GM18499 (cell line): ENCODE data around the gene SLIT2.

Source experiments
- ATAC-seq: cut with Tn5 transposase; IDR thresholded peaks from one replicate; pipeline ENCODE4 v1.9.1; 2021; ENCODE audit warnings: moderate number of reproducible peaks; ENCODE audit not compliant: insufficient read depth, unreplicated experiment

Gene SLIT2

GRCh38 chr4:20262221-20262620 is 10.5 kb downstream of the SLIT2 start:
- ATAC-seq: no peak

GRCh38 chr4:20264688-20265087 is 13.0 kb downstream of the SLIT2 start:
- no peak for ATAC-seq

GRCh38 chr4:20265726-20266125 is 14.0 kb downstream of the SLIT2 start:
- no peak for ATAC-seq

- ATAC-seq: no peak
Measured at GRCh38 chr4:20266215-20267082, 14.7 kb downstream of the SLIT2 start.

- no peak for ATAC-seq
Measured at GRCh38 chr4:20268028-20268427, 16.3 kb downstream of the SLIT2 start.

- ATAC-seq: no peak
Measured at GRCh38 chr4:20269320-20269719, 17.6 kb downstream of the SLIT2 start.

- ATAC-seq: no peak
Measured at GRCh38 chr4:20271950-20272349, 20.2 kb downstream of the SLIT2 start.

- no peak for ATAC-seq
Measured at GRCh38 chr4:20272411-20272872, 20.7 kb downstream of the SLIT2 start.

GRCh38 chr4:20273793-20274192 is 22.1 kb downstream of the SLIT2 start:
- ATAC-seq: no peak

GRCh38 chr4:20276848-20277247 is 25.1 kb downstream of the SLIT2 start:
- ATAC-seq: no peak

GRCh38 chr4:20278195-20278594 is 26.5 kb downstream of the SLIT2 start:
- ATAC-seq: no peak

- no peak for ATAC-seq
Measured at GRCh38 chr4:20279381-20279780, 27.7 kb downstream of the SLIT2 start.

GRCh38 chr4:20281453-20281852 is 29.7 kb downstream of the SLIT2 start:
- ATAC-seq: no peak

GRCh38 chr4:20283039-20283438 is 31.3 kb downstream of the SLIT2 start:
- ATAC-seq: no peak

- ATAC-seq: no peak
Measured at GRCh38 chr4:20284990-20285389, 33.3 kb downstream of the SLIT2 start.

GRCh38 chr4:20287246-20287645 is 35.5 kb downstream of the SLIT2 start:
- no peak for ATAC-seq

- no peak for ATAC-seq
Measured at GRCh38 chr4:20288047-20288650, 36.4 kb downstream of the SLIT2 start.

- no peak for ATAC-seq
Measured at GRCh38 chr4:20288846-20289512, 37.3 kb downstream of the SLIT2 start.

GRCh38 chr4:20289782-20290181 is 38.1 kb downstream of the SLIT2 start:
- no peak for ATAC-seq

- no peak for ATAC-seq
Measured at GRCh38 chr4:20292739-20293138, 41.0 kb downstream of the SLIT2 start.

GRCh38 chr4:20297261-20297660 is 45.6 kb downstream of the SLIT2 start:
- no peak for ATAC-seq
